ENCODE measurements around the gene AGMAT. TPM values are rescaled to one million over a fixed set of nuclear protein-coding genes. Genes with fewer than 3 reads are reported as not detected.
A peak's percentile ranks its signal among the peaks of the same experiment; 100 is the strongest.

Gene AGMAT
- total and polyA plus RNA-seq, 7 donors: 2.6 to 12.6 (median 3.6) TPM

DNA sequence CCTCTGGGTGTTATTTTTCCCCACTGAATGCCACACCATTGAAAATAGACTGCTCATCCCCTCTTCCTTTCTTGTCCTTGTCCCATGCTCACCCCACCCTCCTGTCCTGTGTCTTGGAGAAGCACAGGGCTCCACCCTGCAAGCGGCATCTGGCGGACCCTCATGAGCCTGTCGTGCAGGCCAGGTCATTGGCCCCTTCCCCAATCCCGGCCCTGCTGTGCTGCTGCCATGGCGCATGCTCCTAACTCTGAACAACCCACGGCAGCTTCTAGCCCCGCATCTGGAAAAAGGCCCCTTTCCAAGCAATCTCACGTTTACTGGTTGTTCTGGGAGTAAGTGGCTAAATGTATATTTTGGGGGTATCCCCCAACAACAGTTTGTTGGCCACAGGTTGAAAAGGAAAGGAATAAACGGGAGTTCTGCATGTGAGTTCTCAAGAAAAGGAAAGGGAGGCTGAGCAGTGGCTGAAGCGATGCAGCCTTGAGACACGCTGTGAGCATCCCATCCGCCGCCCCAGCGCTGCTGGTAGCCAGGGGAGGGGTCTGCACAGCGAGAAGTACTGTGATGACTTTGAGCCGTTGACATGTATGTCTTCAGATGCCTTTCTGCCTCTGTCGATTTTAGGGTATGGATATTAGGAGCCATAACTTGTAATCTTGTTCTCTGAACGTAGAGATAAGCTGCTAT is 16.3 kb downstream of the AGMAT start:
- 87 to 91% (median 89%) methylated on average over 18 of the region's 18 CpGs for WGBS, 3 donors
- Histone ChIP-seq H3K9me3 (no peaks in the 10 kb centered on the region), H3K27ac (peak overlapping the region; percentile 27), H3K4me3 (no peak overlapping the region), H3K27me3 (ENCODE audit: insufficient read depth in 3 of 3, low read length in 2 of 3) (no peaks in the 10 kb centered on the region), H3K36me3 (ENCODE audit: insufficient read depth in 1 of 2, low read depth in 1 of 2) (peaks cover 16 to 74% of the 10 kb centered on the region in 2 donors), H3K4me1 (peaks cover 5% of the 10 kb centered on the region)
- ATAC-seq (no peak), DNase-seq (no peak)
- intact Hi-C loops (cut with DNase I): no loop called here
- TF ChIP-seq, protein P1, sequence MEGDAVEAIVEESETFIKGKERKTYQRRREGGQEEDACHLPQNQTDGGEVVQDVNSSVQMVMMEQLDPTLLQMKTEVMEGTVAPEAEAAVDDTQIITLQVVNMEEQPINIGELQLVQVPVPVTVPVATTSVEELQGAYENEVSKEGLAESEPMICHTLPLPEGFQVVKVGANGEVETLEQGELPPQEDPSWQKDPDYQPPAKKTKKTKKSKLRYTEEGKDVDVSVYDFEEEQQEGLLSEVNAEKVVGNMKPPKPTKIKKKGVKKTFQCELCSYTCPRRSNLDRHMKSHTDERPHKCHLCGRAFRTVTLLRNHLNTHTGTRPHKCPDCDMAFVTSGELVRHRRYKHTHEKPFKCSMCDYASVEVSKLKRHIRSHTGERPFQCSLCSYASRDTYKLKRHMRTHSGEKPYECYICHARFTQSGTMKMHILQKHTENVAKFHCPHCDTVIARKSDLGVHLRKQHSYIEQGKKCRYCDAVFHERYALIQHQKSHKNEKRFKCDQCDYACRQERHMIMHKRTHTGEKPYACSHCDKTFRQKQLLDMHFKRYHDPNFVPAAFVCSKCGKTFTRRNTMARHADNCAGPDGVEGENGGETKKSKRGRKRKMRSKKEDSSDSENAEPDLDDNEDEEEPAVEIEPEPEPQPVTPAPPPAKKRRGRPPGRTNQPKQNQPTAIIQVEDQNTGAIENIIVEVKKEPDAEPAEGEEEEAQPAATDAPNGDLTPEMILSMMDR (IDR thresholded peaks at IDR 0.05): no peak

DNA sequence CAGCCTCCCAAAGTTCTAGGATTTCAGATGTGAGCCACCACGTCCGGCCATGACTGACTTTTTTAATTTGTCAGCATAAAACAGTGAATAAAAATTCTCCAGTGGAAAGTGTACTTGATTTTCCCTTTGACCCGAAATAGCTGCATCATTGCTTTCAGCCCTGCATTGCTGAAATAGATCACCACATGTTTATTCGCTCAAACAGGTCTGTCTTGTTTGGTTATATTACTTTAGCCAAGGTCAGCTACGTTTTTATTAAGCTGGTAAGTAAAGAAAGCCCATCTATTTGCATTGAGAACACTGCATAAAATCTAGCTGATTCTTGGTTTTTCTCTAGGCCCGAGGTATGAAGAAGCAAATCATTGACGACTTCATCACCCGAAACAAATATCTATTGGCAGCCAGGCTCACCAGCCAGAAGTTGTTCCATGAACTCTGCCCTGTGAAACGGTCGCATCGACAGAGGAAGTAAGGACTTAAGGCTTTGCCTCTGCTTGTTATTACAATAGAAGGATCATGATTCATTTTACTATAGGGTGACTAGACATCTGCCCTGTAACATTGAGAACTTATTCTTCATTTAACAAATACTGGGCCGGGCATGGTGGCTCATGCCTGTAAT is 25.6 kb downstream of the AGMAT start:
- intact Hi-C loops (cut with DNase I): no loop called here
- Histone ChIP-seq H3K36me3 (ENCODE audit: insufficient read depth in 1 of 2, low read depth in 1 of 2) (peaks cover 5 to 56% of the 10 kb centered on the region in 2 donors), H3K27ac (no peak overlapping the region), H3K4me1 (no peaks in the 10 kb centered on the region), H3K9me3 (no peaks in the 10 kb centered on the region), H3K27me3 (ENCODE audit: insufficient read depth in 3 of 3, low read length in 2 of 3) (no peaks in the 10 kb centered on the region), H3K4me3 (no peak overlapping the region)
- ATAC-seq (no peak), DNase-seq (no peak)
- WGBS, 3 donors: 86 to 92% (median 88%) methylated on average over 12 of the region's 12 CpGs
- TF ChIP-seq, protein P1 (IDR thresholded peaks at IDR 0.05): no peak

DNA sequence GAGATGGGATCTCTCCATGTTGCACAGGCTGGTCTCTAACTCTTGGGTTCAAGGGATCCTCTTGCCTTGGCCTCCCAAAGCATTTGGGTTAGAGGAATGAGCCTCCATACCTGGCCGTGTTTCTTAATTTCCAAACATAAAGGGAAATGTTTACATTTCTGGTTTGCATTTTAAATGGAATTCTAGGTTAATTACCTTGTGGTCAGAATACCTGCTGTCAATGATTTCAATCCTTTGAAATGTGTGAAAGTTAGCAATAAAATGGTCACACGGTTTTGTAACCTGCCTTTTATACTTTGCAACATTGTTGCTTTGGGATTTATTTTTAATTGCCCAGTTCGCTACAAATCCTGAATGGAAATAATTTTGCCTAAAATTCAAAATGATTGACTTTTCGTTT is 26.3 kb downstream of the AGMAT start:
- TF ChIP-seq, protein P1 (IDR thresholded peaks at IDR 0.05): no peak
- DNase-seq: no peak
- Histone ChIP-seq H3K27ac (no peak overlapping the region), H3K4me3 (no peak overlapping the region), H3K9me3 (no peaks in the 10 kb centered on the region), H3K27me3 (ENCODE audit: insufficient read depth in 3 of 3, low read length in 2 of 3) (no peaks in the 10 kb centered on the region), H3K4me1 (no peaks in the 10 kb centered on the region), H3K36me3 (ENCODE audit: insufficient read depth in 1 of 2, low read depth in 1 of 2) (peaks cover 5 to 53% of the 10 kb centered on the region in 2 donors)
- intact Hi-C loops (cut with DNase I): no loop called here
- no peak for ATAC-seq
- WGBS, 3 donors: 94 to 96% (median 96%) methylated on average over 4 of the region's 4 CpGs

DNA sequence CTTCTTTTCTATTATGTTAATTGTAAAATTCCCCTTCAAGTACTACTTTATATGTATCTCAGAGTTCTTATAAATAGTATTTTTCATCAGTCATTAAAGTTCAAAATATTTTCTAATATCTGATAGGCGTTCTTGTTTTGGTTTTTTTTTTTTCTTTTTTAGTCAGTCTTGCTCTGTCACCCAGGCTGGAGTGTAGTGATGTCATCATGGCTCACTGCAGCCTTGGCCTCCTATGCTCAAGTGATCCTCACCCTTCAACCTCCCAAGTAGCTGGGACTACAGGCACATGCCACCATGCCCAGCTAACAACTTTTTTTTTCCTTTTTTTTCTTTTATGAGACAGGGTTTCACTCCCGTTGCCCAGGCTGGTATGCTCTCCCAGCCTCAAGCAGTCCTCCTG is 27.3 kb downstream of the AGMAT start:
- TF ChIP-seq, protein P1 (IDR thresholded peaks at IDR 0.05): no peak
- no peak for ATAC-seq
- WGBS, 3 donors: 89 to 95% (median 92%) methylated on average over 2 of the region's 2 CpGs

More for the DNA sequence above, 27.3 kb downstream of the AGMAT start:
- Histone ChIP-seq H3K27ac (no peak overlapping the region), H3K36me3 (ENCODE audit: insufficient read depth in 1 of 2, low read depth in 1 of 2) (peaks cover 5 to 44% of the 10 kb centered on the region in 2 donors), H3K4me3 (no peak overlapping the region), H3K27me3 (ENCODE audit: insufficient read depth in 3 of 3, low read length in 2 of 3) (no peaks in the 10 kb centered on the region), H3K9me3 (no peaks in the 10 kb centered on the region), H3K4me1 (no peaks in the 10 kb centered on the region)
- intact Hi-C loops (cut with DNase I): no loop called here
- DNase-seq: no peak

All from psoas muscle (tissue), 8 donors.